H1 (cell line): Measurements from ENCODE around the gene GRID2. TPM values are rescaled to one million over a fixed set of nuclear protein-coding genes. Genes with fewer than 3 reads are reported as not detected.

Source experiments
- CTCF ChIA-PET: fragments of 300-600 bp; sonication (Branson Sonifier 250); formaldehyde crosslinking; loops from one replicate; lab custom pipeline; 2021; ENCODE audit not compliant: partially characterized antibody; lab: Charles Lee
- POLR2A ChIA-PET: fragments of 300-600 bp; sonication (Branson Sonifier 250); formaldehyde crosslinking; loops from one replicate; lab custom pipeline; 2021; ENCODE audit warnings: inconsistent platforms; ENCODE audit not compliant: partially characterized antibody; lab: Charles Lee
- DNase-seq, 2 experiments: peaks; one replicate each; pipeline versions ENCODE4 v3.0.0 to v3.0.0-alpha.2; 2010 to 2022; ENCODE audit warnings: low spot score in 2 of 2, low read depth in 1 of 2, mixed read lengths in 1 of 2
- FAIRE-seq: peaks from 2 replicates; lab custom pipeline; 2011; peaks lifted over from hg19 to GRCh38; lab: Jason Lieb, UNC
- H2AFZ ChIP-seq: 2 replicates; pipeline ENCODE4 v1.8.1; 2012; ENCODE audit warnings: low read length, inconsistent platforms
- H2AK5ac ChIP-seq: 2 replicates; pipeline ENCODE4 v1.6.1; 2013; ENCODE audit warnings: low read depth, low read length
- H2BK120ac ChIP-seq: replicated peaks from 2 replicates; pipeline ENCODE3; 2013; ENCODE audit warnings: low read depth, low read length, inconsistent platforms
- H2BK12ac ChIP-seq: 2 replicates; pipeline ENCODE4 v1.6.1; 2013; ENCODE audit warnings: low read depth, low read length
- H2BK15ac ChIP-seq: 2 replicates; pipeline ENCODE4 v1.6.1; 2013; ENCODE audit warnings: low read length
- H2BK20ac ChIP-seq: 2 replicates; pipeline ENCODE4 v1.6.1; 2013; ENCODE audit warnings: low read length
- H2BK5ac ChIP-seq: 2 replicates; pipeline ENCODE4 v1.6.1; 2013; ENCODE audit warnings: low read depth, low read length
- H3K14ac ChIP-seq: 2 replicates; pipeline ENCODE4 v1.6.1; 2013; ENCODE audit warnings: inconsistent platforms; ENCODE audit not compliant: insufficient read length
- H3K18ac ChIP-seq: 2 replicates; pipeline ENCODE4 v1.6.1; 2013; ENCODE audit warnings: low read length; ENCODE audit errors: extremely low read depth
- H3K23ac ChIP-seq: 2 replicates; pipeline ENCODE4 v1.6.1; 2013; ENCODE audit warnings: inconsistent platforms; ENCODE audit not compliant: insufficient read length
- H3K23me2 ChIP-seq: 2 replicates; pipeline ENCODE4 v1.6.1; 2013; ENCODE audit warnings: low read depth, low read length
- H3K27ac ChIP-seq: 2 replicates; pipeline ENCODE4 v1.6.1; 2011; ENCODE audit warnings: low read depth, low read length, inconsistent platforms
- H3K27me3 ChIP-seq, 4 experiments: replicated peaks in 1 of 4; 1 replicate in 1 of 4; 2 replicates in 3 of 4; pipeline versions ENCODE4 v1.6.1 to v1.8.1; 2011 to 2013; ENCODE audit warnings: low read length in 3 of 4, mild to moderate bottlenecking in 3 of 4, inconsistent platforms in 2 of 4, mixed read lengths in 2 of 4, moderate library complexity in 1 of 4; ENCODE audit not compliant: control insufficient read depth in 3 of 4, insufficient read depth in 3 of 4; ENCODE audit errors: extremely low read depth in 1 of 4
- H3K36me3 ChIP-seq, 4 experiments: 2 replicates each; pipeline versions ENCODE4 v1.6.1 to v1.8.1; 2011 to 2013; ENCODE audit warnings: mild to moderate bottlenecking in 4 of 4, low read length in 3 of 4, moderate library complexity in 2 of 4, control low read depth in 1 of 4, inconsistent platforms in 1 of 4; ENCODE audit not compliant: insufficient read depth in 4 of 4, control insufficient read depth in 2 of 4
- H3K4ac ChIP-seq: replicated peaks from 2 replicates; pipeline ENCODE3; 2013; ENCODE audit warnings: low read length, low read depth, mixed read lengths, inconsistent platforms; ENCODE audit not compliant: insufficient read length
- H3K4me1 ChIP-seq, 4 experiments: replicated peaks in 1 of 4; 1 replicate in 1 of 4; 2 replicates in 3 of 4; pipeline versions ENCODE4 v1.6.1 to v1.8.1; 2011 to 2013; ENCODE audit warnings: low read length in 3 of 4, inconsistent platforms in 2 of 4, mixed read lengths in 1 of 4; ENCODE audit not compliant: insufficient read depth in 4 of 4, control insufficient read depth in 3 of 4
- H3K4me2 ChIP-seq, 2 experiments: 2 replicates each; pipeline versions ENCODE4 v1.6.1 to v1.8.1; 2011 to 2013; ENCODE audit warnings: low read depth in 2 of 2, low read length in 2 of 2, control low read depth in 1 of 2, inconsistent platforms in 1 of 2, mild to moderate bottlenecking in 1 of 2; ENCODE audit not compliant: insufficient read depth in 1 of 2
- H3K4me3 ChIP-seq, 4 experiments: fragments of 200-600, 300-600 bp in 1 of 4; sonication (generic), shearing (Covaris generic), sonication (Bioruptor Twin) in 1 of 4; 2 replicates each; pipeline versions ENCODE4 v1.5.1 to v1.8.1; 2011 to 2016; ENCODE audit warnings: low read length in 4 of 4, low read depth in 3 of 4, control low read depth in 2 of 4, inconsistent platforms in 2 of 4, mild to moderate bottlenecking in 2 of 4, mixed read lengths in 1 of 4, moderate library complexity in 1 of 4; ENCODE audit not compliant: insufficient read depth in 2 of 4; ENCODE audit errors: extremely low read depth in 1 of 4
- H3K56ac ChIP-seq: replicated peaks from 2 replicates; pipeline ENCODE3; 2013; ENCODE audit warnings: low read depth, mild to moderate bottlenecking, mixed read lengths, low read length, inconsistent platforms; ENCODE audit not compliant: insufficient read length
- H3K79me1 ChIP-seq: 2 replicates; pipeline ENCODE4 v1.6.1; 2013; ENCODE audit warnings: low read depth, low read length, control low read depth
- H3K79me2 ChIP-seq, 2 experiments: 2 replicates each; pipeline versions ENCODE4 v1.6.1 to v1.8.1; 2012 to 2013; ENCODE audit warnings: low read length in 2 of 2, mild to moderate bottlenecking in 2 of 2, inconsistent platforms in 1 of 2; ENCODE audit not compliant: insufficient read depth in 2 of 2, control insufficient read depth in 1 of 2
- H3K9ac ChIP-seq, 4 experiments: replicated peaks in 1 of 4; 1 replicate in 1 of 4; 2 replicates in 3 of 4; pipeline versions ENCODE4 v1.6.1 to v1.8.1; 2011 to 2013; ENCODE audit warnings: low read depth in 3 of 4, low read length in 3 of 4, control low read depth in 2 of 4, mild to moderate bottlenecking in 2 of 4, moderate library complexity in 2 of 4, inconsistent platforms in 1 of 4; ENCODE audit errors: extremely low read depth in 1 of 4
- H3K9me3 ChIP-seq, 2 experiments: 2 replicates each; pipeline versions ENCODE4 v1.6.1 to v1.8.1; 2012 to 2013; ENCODE audit warnings: mild to moderate bottlenecking in 2 of 2, moderate library complexity in 2 of 2, control low read depth in 1 of 2, inconsistent platforms in 1 of 2, low read depth in 1 of 2, low read length in 1 of 2, mixed read lengths in 1 of 2; ENCODE audit not compliant: insufficient read depth in 2 of 2
- H4K20me1 ChIP-seq, 2 experiments: replicated peaks in 1 of 2; 2 replicates each; pipeline versions ENCODE3 to v1.8.1; 2011 to 2013; ENCODE audit warnings: inconsistent platforms in 2 of 2, low read length in 2 of 2, mild to moderate bottlenecking in 1 of 2; ENCODE audit not compliant: insufficient read depth in 2 of 2, control insufficient read depth in 1 of 2
- H4K5ac ChIP-seq: 2 replicates; pipeline ENCODE4 v1.6.1; 2013; ENCODE audit warnings: low read length, low read depth, mixed read lengths, inconsistent platforms; ENCODE audit not compliant: insufficient read length
- H4K8ac ChIP-seq: 2 replicates; pipeline ENCODE4 v1.8.0; 2013; ENCODE audit warnings: mild to moderate bottlenecking, moderate library complexity, low read length, inconsistent platforms; ENCODE audit not compliant: insufficient read depth; ENCODE audit errors: extremely low read depth
- H4K91ac ChIP-seq: replicated peaks from 2 replicates; pipeline ENCODE3; 2013; ENCODE audit warnings: low read length, mixed read lengths, inconsistent platforms; ENCODE audit not compliant: insufficient read length
- BRCA1 ChIP-seq: IDR thresholded peaks from 2 replicates; pipeline ENCODE4 v1.6.1; 2012; ENCODE audit warnings: low read depth, low read length, improper control_type of control experiment
- HDAC6 ChIP-seq: IDR thresholded peaks from one replicate; pipeline ENCODE4 v1.7.1; 2012; ENCODE audit warnings: low read depth, mild to moderate bottlenecking, inconsistent platforms, low read length, moderate library complexity
- JUND ChIP-seq: IDR thresholded peaks from 2 replicates; pipeline ENCODE4 v1.6.1; 2011; ENCODE audit warnings: mild to moderate bottlenecking, improper control_type of control experiment, low read length
- PHF8 ChIP-seq: fragments of 200-600 bp; sonication (generic); conservative IDR thresholded peaks from 2 replicates; pipeline ENCODE4 v1.7.1; 2012; ENCODE audit warnings: low read depth, mild to moderate bottlenecking, inconsistent platforms, low read length, moderate library complexity
- POLR2A ChIP-seq, 2 experiments: IDR thresholded peaks; 1 replicate in 1 of 2; 2 replicates in 1 of 2; pipeline ENCODE4 v1.6.1; 2011; ENCODE audit warnings: low read depth in 2 of 2, low read length in 2 of 2, mild to moderate bottlenecking in 2 of 2; ENCODE audit errors: control extremely low read depth in 1 of 2
- POU5F1 ChIP-seq: IDR thresholded peaks from 2 replicates; pipeline ENCODE4 v1.6.1; 2011; ENCODE audit warnings: low read depth, mild to moderate bottlenecking, low read length, moderate library complexity
- RAD21 ChIP-seq, 2 experiments: IDR thresholded peaks in 1 of 2; conservative IDR thresholded peaks in 1 of 2; 2 replicates each; pipeline ENCODE4 v1.6.1; 2011; ENCODE audit warnings: low read depth in 2 of 2, low read length in 2 of 2, improper control_type of control experiment in 1 of 2, inconsistent platforms in 1 of 2, mild to moderate bottlenecking in 1 of 2, moderate library complexity in 1 of 2
- TAF1 ChIP-seq: IDR thresholded peaks from 2 replicates; pipeline ENCODE4 v1.6.1; 2011; ENCODE audit warnings: mild to moderate bottlenecking, low read depth, low read length
- WGBS, 2 experiments: shearing (Covaris generic) in 1 of 2; methylation state at CpG; one replicate each; pipeline versions ENCODE4 v1.1.6 to v1.1.7; 2013 to 2015; ENCODE audit warnings: low lambda C conversion rate in 2 of 2, mixed read lengths in 2 of 2, inconsistent platforms in 1 of 2, low coverage in 1 of 2, missing lambda C conversion rate in 1 of 2; ENCODE audit not compliant: insufficient replicate concordance in 2 of 2, insufficient coverage in 1 of 2, insufficient read length in 1 of 2; ENCODE audit errors: extremely low coverage in 1 of 2, missing lambda C conversion rate in 1 of 2; 5-methylcytosine and 5-hydroxymethylcytosine counted together
- polyA plus RNA-seq, 7 experiments: library from polyadenylated mRNA; depleted of rRNA in 3 of 7; stranded (reverse) in 5 of 7; unstranded in 2 of 7; fragments of >200 nt in 5 of 7; fragments of 200-250 nt in 2 of 7; gene quantifications; 1 replicate in 5 of 7; 2 replicates in 1 of 7; 4 replicates in 1 of 7; pipeline versions ENCODE4 v1.2.1 to v1.2.3, GENCODE V29; 2011 to 2013; ENCODE audit warnings: missing spikeins in 2 of 7, mixed read lengths in 2 of 7
- total RNA-seq: library from RNA; stranded (reverse); fragmentation: NEBNext Ultra II Directional; extraction: Animal tissue kit (Norgen Biotek cat#: 25700); gene quantifications from 2 replicates; pipeline ENCODE4 v1.2.1, GENCODE V29; 2021

The GRID2 gene
- total and polyA plus RNA-seq, 2 of the 8 experiments (the other 6 are each of a cell fraction or from before 2014, with no cell fraction given), result 31.1 to 81.9 TPM

DNA sequence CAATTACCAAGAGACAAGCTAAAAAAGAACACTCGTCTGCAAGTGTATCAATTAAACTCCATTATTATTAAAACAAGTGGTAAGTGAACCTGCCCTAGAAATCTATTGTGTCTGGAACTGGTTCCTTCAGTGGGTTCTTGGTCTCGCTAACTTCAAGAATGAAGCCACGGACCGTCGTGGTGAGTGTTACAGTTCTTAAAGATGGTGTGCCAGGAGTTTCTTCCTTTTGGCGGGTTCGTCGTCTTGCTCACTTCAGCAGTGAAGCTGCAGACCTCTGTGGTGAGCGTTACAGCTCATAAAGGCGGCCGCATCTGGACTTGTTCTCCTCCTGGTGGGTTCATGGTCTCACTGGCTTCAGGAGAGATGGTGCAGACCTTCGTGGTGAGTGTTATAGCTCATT, 231.8 kb downstream of the GRID2 start:
- ChIA-PET POLR2A (interaction anchor here (0.9 to 2.9 kb wide), 4 partner anchors 10 to 39 kb away, joined by 4 to 8 read pairs (median 6); no protein-coding TSS in a partner anchor), CTCF (no interaction called here)
- H3K27me3 ChIP-seq, result no peaks in the 10 kb centered on the region
- H4K20me1 ChIP-seq, result no peaks in the 10 kb centered on the region
- H3K9ac ChIP-seq, result no peak overlapping the region
- no peak overlapping the region for H3K18ac ChIP-seq
- H2AK5ac ChIP-seq, result no peak overlapping the region
- DNase-seq (no peak), FAIRE-seq (no peak)
- no peak overlapping the region for H3K4ac ChIP-seq
- 88% methylated on average over 12 of the region's 12 CpGs; no CpG with 5 or more reads in 1 of the 2 experiments for WGBS, 2 experiments
- no peak overlapping the region for H4K8ac ChIP-seq
- H3K23me2 ChIP-seq, result no peaks in the 10 kb centered on the region
- H3K79me2 ChIP-seq, result peaks cover 0 to 78% of the 10 kb centered on the region in 2 experiments; a peak in 3 of 4 replicates
- H4K91ac ChIP-seq, result no peak overlapping the region
- no peak overlapping the region for H4K5ac ChIP-seq
- peaks cover 0 to 4% of the 10 kb centered on the region in 2 experiments; a peak in 1 of 4 replicates for H3K9me3 ChIP-seq
- no peak overlapping the region for H3K4me2 ChIP-seq
- no peak overlapping the region for H2BK12ac ChIP-seq
- peaks cover 0 to 38% (median 7%) of the 10 kb centered on the region in 4 experiments; a peak in 4 of 8 replicates for H3K36me3 ChIP-seq
- no peak overlapping the region for H3K27ac ChIP-seq
- no peak overlapping the region for H3K23ac ChIP-seq
- H3K4me3 ChIP-seq, result no peak overlapping the region
- H3K14ac ChIP-seq, result no peak overlapping the region
- no peak overlapping the region for H2BK20ac ChIP-seq
- no peak overlapping the region for H2BK120ac ChIP-seq
- H3K4me1 ChIP-seq, result no peaks in the 10 kb centered on the region
- no peak overlapping the region for H2BK15ac ChIP-seq
- H3K56ac ChIP-seq, result no peak overlapping the region
- no peak for TF ChIP-seq RAD21 (IDR thresholded peaks at IDR 0.05 in 1 of 2, conservative IDR thresholded peaks at IDR 0.05 in 1 of 2; ENCODE audit: low read depth in 2 of 2, low read length in 2 of 2)
- TF ChIP-seq POLR2A (IDR thresholded peaks at IDR 0.05; ENCODE audit: control extremely low read depth in 1 of 2, low read depth in 2 of 2, low read length in 2 of 2), result peak in 1 of 2 experiments; percentile 21; a peak in 1 of 3 replicates
- no peak for TF ChIP-seq BRCA1
- TF ChIP-seq HDAC6, result no peak
- no peak for TF ChIP-seq PHF8
- no peak for TF ChIP-seq TAF1
- TF ChIP-seq JUND, result no peak
- no peak for TF ChIP-seq POU5F1
- no peaks in the 10 kb centered on the region for H3K79me1 ChIP-seq
- no peak overlapping the region for H2AFZ ChIP-seq
- no peak overlapping the region for H2BK5ac ChIP-seq
